Uterus (tissue), 4 donors: Measurements from ENCODE around the gene RGS14. TPM values are rescaled to one million over a fixed set of nuclear protein-coding genes. Genes with fewer than 3 reads are reported as not detected.

Experiments
- DNase-seq, 2 donors: peaks; one replicate each; pipeline ENCODE4 v3.0.0-alpha.2; 2019 to 2020
- H3K27ac ChIP-seq, 2 donors: fragments of 200-600 bp; sonication (generic); 1 replicate in 1 of 2; 2 replicates in 1 of 2; pipeline ENCODE4 v1.5.1; 2016 to 2018
- H3K27me3 ChIP-seq, 2 donors: fragments of 200-600 bp; sonication (generic); one replicate each; pipeline ENCODE4 v1.5.1; 2018 to 2019; ENCODE audit warnings: control low read depth in 1 of 2
- H3K36me3 ChIP-seq, 2 donors: fragments of 200-600 bp; sonication (generic); one replicate each; pipeline ENCODE4 v1.5.1; 2019; ENCODE audit warnings: control low read depth in 1 of 2
- H3K4me1 ChIP-seq, 2 donors: fragments of 200-600 bp; sonication (generic); one replicate each; pipeline ENCODE4 v1.5.1; 2018 to 2019; ENCODE audit warnings: control low read depth in 1 of 2
- H3K4me3 ChIP-seq, 2 donors: fragments of 200-600 bp; sonication (generic); 1 replicate in 1 of 2; 2 replicates in 1 of 2; pipeline ENCODE4 v1.5.1; 2018 to 2019; ENCODE audit warnings: mild to moderate bottlenecking in 1 of 2
- H3K9me3 ChIP-seq, 2 donors: fragments of 200-600 bp; sonication (generic); one replicate each; pipeline ENCODE4 v1.5.1; 2019; ENCODE audit warnings: control low read depth in 1 of 2
- CTCF ChIP-seq, 4 experiments: fragments of 200-600 bp in 2 of 4; fragments of 450-650 bp in 2 of 4; sonication (generic) in 2 of 4; IDR thresholded peaks; one replicate each; pipeline ENCODE4 v1.5.1; 2016 to 2019; ENCODE audit warnings: antibody characterized with exemption in 4 of 4, mild to moderate bottlenecking in 2 of 4, moderate library complexity in 1 of 4
- POLR2A ChIP-seq, 2 donors: fragments of 450-650 bp; IDR thresholded peaks; one replicate each; pipeline ENCODE4 v1.6.1; 2016; ENCODE audit warnings: antibody characterized with exemption in 2 of 2, mild to moderate bottlenecking in 1 of 2, moderate library complexity in 1 of 2
- intact Hi-C: fragments of 100-400 bp; cut with DNase I; formaldehyde crosslinking; loops from one replicate; pipeline ENCODE4 v1.15.1; 2023; ENCODE audit warnings: low total_unique reads
- total RNA-seq, 4 donors: library from RNA; depleted of rRNA in 3 of 4; stranded (reverse); fragments of >200 nt in 3 of 4; gene quantifications; one replicate each; pipeline versions ENCODE4 v1.1.0 to v1.2.4, GENCODE V29; 2014 to 2023
- donor health status: DM: yes; HTN: yes; CAD: no.

Gene RGS14
- total RNA-seq, 4 donors from 2014 or later, result 1.5 to 25.6 (median 13.6) TPM

GRCh38 chr5:177349762-177350161 lies 8.0 kb upstream of the RGS14 start:
- intact Hi-C loops, result no loop called here
- TF ChIP-seq POLR2A (IDR thresholded peaks at IDR 0.05) (no peak), CTCF (IDR thresholded peaks at IDR 0.05) (no peak)
- Histone ChIP-seq H3K36me3 (no peaks in the 10 kb centered on the region), H3K4me3 (no peak overlapping the region), H3K9me3 (no peaks in the 10 kb centered on the region), H3K27ac (no peak overlapping the region), H3K27me3 (no peaks in the 10 kb centered on the region), H3K4me1 (peaks cover 6 to 9% of the 10 kb centered on the region in 2 donors)
- DNase-seq, result no peak

GRCh38 chr5:177350776-177351391 lies 6.8 kb upstream of the RGS14 start:
- peak overlapping the region; percentile 90 to 92 for H3K27ac ChIP-seq
- no peaks in the 10 kb centered on the region for H3K36me3 ChIP-seq
- TF ChIP-seq CTCF (IDR thresholded peaks at IDR 0.05) (no peak), POLR2A (IDR thresholded peaks at IDR 0.05) (no peak)
- no peaks in the 10 kb centered on the region for H3K27me3 ChIP-seq
- no peak for DNase-seq
- intact Hi-C loops, result no loop called here
- peaks cover 6 to 9% of the 10 kb centered on the region in 2 donors for H3K4me1 ChIP-seq
- no peaks in the 10 kb centered on the region for H3K9me3 ChIP-seq
- H3K4me3 ChIP-seq, result peak overlapping the region; percentile 66 to 81

- Histone ChIP-seq H3K27me3 (no peaks in the 10 kb centered on the region), H3K36me3 (no peaks in the 10 kb centered on the region), H3K4me1 (peaks cover 6 to 9% of the 10 kb centered on the region in 2 donors), H3K27ac (peak within 1 kb of the TSS; percentile 90 to 92), H3K4me3 (peak within 1 kb of the TSS; percentile 66 to 81), H3K9me3 (no peaks in the 10 kb centered on the region)
- peak; percentile 92 to 95 for DNase-seq
- intact Hi-C loops, result no loop called here
- peak in 1 of 2 donors; percentile 46 for TF ChIP-seq POLR2A (IDR thresholded peaks at IDR 0.05)
- TF ChIP-seq CTCF (IDR thresholded peaks at IDR 0.05), result no peak
Observed at GRCh38 chr5:177351392-177352329, 6.1 kb upstream of the RGS14 start, which contains the start of gene LMAN2. Gene LMAN2 (minus strand): TSS chr5:177351668. CDS start chr5:177351647, 21 bp downstream.

- intact Hi-C loops, result no loop called here
- Histone ChIP-seq H3K4me1 (peaks cover 6 to 9% of the 10 kb centered on the region in 2 donors), H3K4me3 (no peak overlapping the region), H3K9me3 (no peaks in the 10 kb centered on the region), H3K27me3 (no peaks in the 10 kb centered on the region), H3K36me3 (no peaks in the 10 kb centered on the region), H3K27ac (no peak overlapping the region)
- no peak for DNase-seq
- TF ChIP-seq CTCF (IDR thresholded peaks at IDR 0.05) (no peak), POLR2A (IDR thresholded peaks at IDR 0.05) (no peak)
Observed at GRCh38 chr5:177353093-177353492, 4.6 kb upstream of the RGS14 start.

- H3K36me3 ChIP-seq, result no peaks in the 10 kb centered on the region
- H3K4me3 ChIP-seq, result no peak overlapping the region
- peaks cover 6 to 9% of the 10 kb centered on the region in 2 donors for H3K4me1 ChIP-seq
- no peaks in the 10 kb centered on the region for H3K9me3 ChIP-seq
- intact Hi-C loops, result no loop called here
- no peaks in the 10 kb centered on the region for H3K27me3 ChIP-seq
- TF ChIP-seq CTCF (IDR thresholded peaks at IDR 0.05) (no peak), POLR2A (IDR thresholded peaks at IDR 0.05) (no peak)
- DNase-seq, result no peak
- no peak overlapping the region for H3K27ac ChIP-seq
Observed at GRCh38 chr5:177354256-177354655, 3.5 kb upstream of the RGS14 start.
